ENCODE results near the gene C1QTNF8.

Gene C1QTNF8

GRCh38 chr16:1096169-1097082 is at the start of gene C1QTNF8:
C1QTNF8 (minus strand) TSS chr16:1096244; CDS start chr16:1094922, 1,322 bp downstream.
- DNase-seq, result no peak

- DNase-seq, result no peak
These were observed 49.5 kb upstream of the C1QTNF8 start for GRCh38 chr16:1145383-1146100.

GRCh38 chr16:1144476-1145382 is 48.7 kb upstream of the C1QTNF8 start:
- no peak for DNase-seq

- DNase-seq, result no peak
These were observed 47.9 kb upstream of the C1QTNF8 start for GRCh38 chr16:1143761-1144450.

GRCh38 chr16:1142911-1143310 is 46.9 kb upstream of the C1QTNF8 start:
- no peak for DNase-seq

GRCh38 chr16:1141716-1142115 is 45.7 kb upstream of the C1QTNF8 start:
- no peak for DNase-seq

- no peak for DNase-seq
These were observed 45.1 kb upstream of the C1QTNF8 start for GRCh38 chr16:1141191-1141590.

GRCh38 chr16:1140582-1141162 is 44.6 kb upstream of the C1QTNF8 start:
- DNase-seq, result no peak

GRCh38 chr16:1137604-1138003 is 41.6 kb upstream of the C1QTNF8 start:
- no peak for DNase-seq

GRCh38 chr16:1135459-1135825 is 39.4 kb upstream of the C1QTNF8 start:
- DNase-seq, result no peak

GRCh38 chr16:1134776-1135458 is 38.9 kb upstream of the C1QTNF8 start:
- no peak for DNase-seq

GRCh38 chr16:1133810-1134520 is 37.9 kb upstream of the C1QTNF8 start:
- no peak for DNase-seq

GRCh38 chr16:1133271-1133670 is 37.2 kb upstream of the C1QTNF8 start:
- no peak for DNase-seq

GRCh38 chr16:1132431-1132830 is 36.4 kb upstream of the C1QTNF8 start:
- no peak for DNase-seq

- DNase-seq, result no peak
These were observed 35.4 kb upstream of the C1QTNF8 start for GRCh38 chr16:1131378-1131994.

- no peak for DNase-seq
These were observed 34.3 kb upstream of the C1QTNF8 start for GRCh38 chr16:1130382-1130781.

- DNase-seq, result no peak
These were observed 33.3 kb upstream of the C1QTNF8 start for GRCh38 chr16:1129106-1129960.

GRCh38 chr16:1127971-1128715 is 32.1 kb upstream of the C1QTNF8 start:
- DNase-seq, result no peak

Data from stimulated activated CD4-positive, alpha-beta T cell treated with anti-CD3 and anti-CD28 coated beads, Interleukin-2, amount 100 ng/mL, for 48 hours (primary cell).